ENCODE data around the gene ZBTB2.

DNA sequence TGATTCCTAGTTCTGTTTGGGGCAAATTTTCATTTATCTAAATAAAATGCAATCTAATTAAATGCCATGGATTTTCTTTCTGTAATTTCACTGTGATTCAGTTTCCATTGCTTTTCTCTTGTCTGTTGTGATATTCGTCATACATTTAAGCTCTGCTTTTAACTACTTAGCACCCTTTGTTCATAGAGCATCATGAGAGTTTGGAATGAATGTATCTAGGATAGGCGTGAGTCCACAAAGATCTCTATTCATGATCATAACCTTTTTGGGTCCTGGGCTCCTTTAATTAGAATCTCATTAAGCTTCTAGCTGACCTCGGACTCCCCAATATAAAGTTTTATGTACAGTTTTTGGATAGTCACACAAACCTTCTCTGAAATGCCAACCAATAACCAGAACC is 32.9 kb downstream of the ZBTB2 start:
- TF ChIP-seq POLR2A (IDR thresholded peaks at IDR 0.05) = no peak
- TF ChIP-seq CTCF (IDR thresholded peaks at IDR 0.05) = no peak

Measured in body of pancreas (tissue), 4 donors.